Activated T-helper 9 cell treated with anti-CD3 and anti-CD28 coated beads, Interleukin-2, amount 50 U/mL, for 16 hours (primary cell): ENCODE measurements around the gene PDYN.
"Not testable (repeated sequence)": the region's sequence is repeated elsewhere in the genome, so short reads cannot be mapped to it uniquely, and the experiment has no call there.

Experiments
- DNase-seq: peaks from one replicate; pipeline ENCODE4 v3.0.0-alpha.2; 2020; ENCODE audit warnings: low read depth

Gene PDYN

GRCh38 chr20:1993986-1994385, at the start of gene PDYN:
Gene PDYN (minus strand): TSS chr20:1994058. CDS start chr20:1983084, 10,974 bp downstream.
- DNase-seq: no peak

GRCh38 chr20:2042400-2042799, 48.5 kb upstream of the PDYN start:
- no peak for DNase-seq

DNA sequence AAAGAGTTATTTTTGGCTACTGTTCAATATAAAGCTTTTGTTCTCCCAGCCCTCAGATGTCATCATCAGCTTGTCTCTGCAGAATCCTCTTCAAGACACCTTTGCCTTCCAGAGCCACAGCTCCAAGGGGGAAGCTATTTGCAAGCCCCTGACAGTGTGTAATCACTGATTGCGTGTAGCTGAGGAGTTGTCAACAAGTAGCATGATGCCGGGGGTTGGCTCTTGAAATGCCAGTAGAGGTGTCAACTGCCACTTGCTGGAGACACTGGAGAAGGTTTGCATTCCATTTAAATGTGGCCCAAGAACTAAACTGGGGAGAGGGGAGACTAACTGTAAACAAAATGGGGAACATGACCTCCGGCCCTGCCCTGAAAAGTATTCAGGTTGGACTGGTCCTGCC, 44.3 kb upstream of the PDYN start:
- no peak for DNase-seq

- no peak for DNase-seq
Observed at GRCh38 chr20:2037296-2037914, 43.5 kb upstream of the PDYN start.

DNA sequence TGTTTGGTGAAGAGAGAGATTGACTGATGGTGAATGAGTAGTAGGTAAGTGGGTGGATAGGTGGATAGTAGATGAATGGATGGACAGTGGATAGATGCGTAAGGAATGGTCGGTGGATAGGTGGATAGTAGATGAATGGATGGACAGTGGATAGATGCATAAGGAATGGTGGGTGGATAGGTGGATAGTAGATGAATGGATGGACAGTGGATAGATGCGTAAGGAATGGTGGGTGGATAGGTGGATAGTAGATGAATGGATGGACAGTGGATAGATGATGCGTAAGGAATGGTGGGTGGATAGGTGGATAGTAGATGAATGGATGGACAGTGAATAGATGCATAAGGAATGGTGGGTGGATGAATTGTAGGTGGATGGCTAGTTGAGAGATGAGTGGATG, 42.5 kb upstream of the PDYN start:
- not testable (repeated sequence) for DNase-seq

DNA sequence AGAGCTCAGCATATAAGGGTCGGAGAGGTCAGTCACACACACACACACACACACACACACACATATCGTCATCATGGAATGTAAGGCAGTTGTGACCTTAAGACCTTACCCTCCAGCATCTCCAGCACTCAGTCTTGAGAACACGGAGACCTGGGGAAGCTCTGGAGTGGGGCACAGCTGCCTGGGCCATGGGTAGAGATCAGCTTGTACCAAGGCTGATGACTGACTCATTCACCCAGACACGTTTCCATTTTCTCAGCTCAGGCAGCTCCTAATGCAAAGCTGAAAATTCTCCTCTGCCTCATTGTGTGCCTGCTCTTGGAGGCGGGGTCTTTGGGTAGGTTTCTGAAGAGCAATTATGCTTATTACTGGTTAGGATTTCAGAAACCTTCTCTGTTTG, 38.3 kb upstream of the PDYN start:
- DNase-seq: no peak

DNA sequence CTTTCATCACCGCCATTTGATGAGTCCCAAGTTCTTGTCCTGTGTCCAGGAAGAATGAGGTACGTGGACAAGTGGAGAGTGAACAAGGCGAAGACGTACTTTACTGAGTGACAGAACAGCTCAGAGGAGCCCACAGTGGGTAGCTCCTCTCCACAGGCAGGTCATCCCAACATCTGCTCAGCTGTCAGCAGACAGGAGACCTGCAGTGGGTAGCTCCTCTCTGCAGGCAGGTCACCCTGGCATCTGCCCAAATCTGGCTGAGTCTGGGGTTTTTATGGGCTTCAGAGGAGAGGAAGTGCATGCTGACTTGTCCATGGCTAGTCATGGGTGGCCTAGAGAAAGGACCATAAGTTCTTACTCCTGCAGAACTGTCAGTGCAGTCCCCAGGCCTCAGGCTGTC, 32.7 kb upstream of the PDYN start:
- DNase-seq: no peak

GRCh38 chr20:2026004-2026403, 32.1 kb upstream of the PDYN start:
- no peak for DNase-seq

DNA sequence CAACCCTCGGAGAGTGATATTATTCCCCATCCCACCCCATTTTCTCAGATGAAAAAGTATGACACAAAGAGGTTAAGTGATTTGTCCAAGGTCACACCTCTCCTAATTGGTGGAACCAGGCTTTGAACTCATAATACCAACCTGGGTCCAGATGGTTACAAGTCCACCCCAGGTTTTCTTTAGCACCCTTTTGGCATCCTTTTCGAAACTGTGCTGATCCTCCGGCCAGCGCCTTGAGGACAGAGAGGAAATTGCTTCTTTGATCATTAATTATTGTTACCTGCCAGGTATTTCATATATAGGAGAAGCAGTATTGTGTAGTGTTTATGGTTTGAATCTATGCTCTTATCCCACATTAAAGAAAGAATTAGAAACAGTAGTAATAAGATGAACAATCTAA, 29.3 kb upstream of the PDYN start:
- no peak for DNase-seq

DNA sequence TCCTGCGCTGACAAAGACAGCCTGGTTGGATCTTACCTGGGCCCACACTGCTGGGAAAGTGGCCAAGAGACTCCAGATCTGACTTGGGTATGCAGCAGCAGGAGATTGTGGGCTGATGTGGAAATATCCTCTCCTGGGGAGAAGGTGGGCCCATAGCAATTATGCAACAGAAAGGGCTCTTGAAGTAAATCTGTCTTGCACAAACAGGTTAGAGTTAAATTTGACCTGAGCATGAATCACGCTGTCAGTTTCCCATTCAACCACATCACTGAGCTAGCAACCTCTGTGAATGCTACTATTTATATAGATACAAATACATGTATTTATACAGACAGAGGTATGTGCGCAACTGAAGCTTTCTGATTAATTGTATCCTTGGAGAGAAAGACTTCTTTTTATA, 28.3 kb upstream of the PDYN start:
- no peak for DNase-seq

GRCh38 chr20:2010533-2010932, 16.7 kb upstream of the PDYN start:
- no peak for DNase-seq

- DNase-seq: no peak
Observed at GRCh38 chr20:2006452-2007361, 12.8 kb upstream of the PDYN start.

GRCh38 chr20:2005831-2006426, 12.1 kb upstream of the PDYN start:
- peak; percentile 8 for DNase-seq

GRCh38 chr20:2005359-2005758, 11.5 kb upstream of the PDYN start:
- no peak for DNase-seq

DNA sequence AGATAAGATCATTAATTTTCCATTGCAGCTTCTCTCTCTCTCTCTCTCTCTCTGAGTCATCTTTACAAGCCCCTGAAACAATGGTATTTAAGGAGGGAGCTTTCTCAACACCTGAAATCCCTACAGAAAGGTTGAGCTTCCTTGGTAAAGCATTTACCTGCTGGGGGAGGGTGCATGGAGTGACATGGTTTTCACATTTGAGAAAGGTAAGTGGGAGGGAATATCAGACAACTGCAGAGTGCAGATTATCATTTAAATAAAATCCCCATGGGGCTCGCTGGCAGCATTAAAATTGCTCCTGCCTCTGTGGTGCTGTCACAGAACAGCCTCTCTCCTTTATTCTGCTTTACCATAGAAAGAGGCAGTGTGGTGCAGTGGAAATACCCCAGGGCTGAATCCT, 10.3 kb upstream of the PDYN start:
- no peak for DNase-seq

DNA sequence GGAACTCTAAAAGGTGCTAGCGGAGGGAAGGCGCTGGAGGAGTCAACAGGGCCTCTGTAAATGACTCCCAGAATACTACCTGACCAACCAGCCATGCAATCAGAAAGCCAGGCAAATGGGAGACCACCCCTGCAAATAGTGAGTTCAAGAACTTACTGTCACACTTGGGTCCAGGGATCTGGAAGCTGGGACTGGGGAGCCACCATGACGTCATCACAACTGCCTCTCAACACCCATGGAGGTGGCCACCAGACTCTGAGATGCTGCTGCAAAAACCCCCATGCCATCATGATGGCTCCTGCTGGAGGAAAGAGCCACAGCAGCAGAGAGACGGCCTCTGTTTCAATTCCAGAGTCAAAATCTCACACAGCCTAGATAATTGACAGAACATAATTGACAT, 8.5 kb upstream of the PDYN start:
- no peak for DNase-seq

DNA sequence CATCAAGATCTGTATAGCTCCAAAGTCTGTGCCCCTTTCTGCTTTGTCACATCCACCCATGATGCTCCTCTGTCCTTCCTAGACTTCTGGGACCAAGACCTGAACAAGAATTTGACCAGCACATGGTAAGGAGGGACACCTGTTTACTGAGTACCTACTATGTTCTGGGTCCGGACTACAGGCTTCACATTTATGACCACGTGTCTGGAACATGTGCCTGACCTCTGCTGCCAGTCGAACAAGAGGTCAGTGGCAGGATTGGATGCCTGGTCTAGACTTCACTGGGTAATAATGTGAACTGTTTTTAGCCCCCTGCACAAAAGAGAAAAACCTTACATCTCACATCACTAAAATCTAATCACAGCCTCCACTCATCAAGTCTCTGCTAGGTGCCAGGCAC, 7.3 kb upstream of the PDYN start:
- DNase-seq: no peak

- no peak for DNase-seq
Observed at GRCh38 chr20:2000285-2000684, 6.4 kb upstream of the PDYN start.

DNA sequence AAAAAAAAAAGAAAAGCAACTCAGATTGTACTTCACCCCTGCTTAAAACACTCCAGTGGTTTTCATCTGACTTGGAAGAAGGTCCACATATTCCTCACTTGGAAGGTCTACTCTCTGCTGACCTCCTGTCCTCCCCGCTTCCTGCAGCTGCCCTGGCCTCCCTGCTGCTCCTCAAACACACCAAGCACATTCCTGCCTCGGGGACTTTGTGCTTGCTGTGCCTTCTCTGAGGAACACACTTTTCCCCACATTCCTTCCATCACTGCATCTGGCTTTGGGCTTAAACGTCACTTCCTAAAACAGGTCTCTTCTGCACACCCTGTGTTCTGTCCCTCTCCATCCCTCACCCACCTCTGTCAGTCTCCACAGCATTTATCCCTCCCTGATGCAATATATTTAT, 4.9 kb upstream of the PDYN start:
- DNase-seq: no peak

DNA sequence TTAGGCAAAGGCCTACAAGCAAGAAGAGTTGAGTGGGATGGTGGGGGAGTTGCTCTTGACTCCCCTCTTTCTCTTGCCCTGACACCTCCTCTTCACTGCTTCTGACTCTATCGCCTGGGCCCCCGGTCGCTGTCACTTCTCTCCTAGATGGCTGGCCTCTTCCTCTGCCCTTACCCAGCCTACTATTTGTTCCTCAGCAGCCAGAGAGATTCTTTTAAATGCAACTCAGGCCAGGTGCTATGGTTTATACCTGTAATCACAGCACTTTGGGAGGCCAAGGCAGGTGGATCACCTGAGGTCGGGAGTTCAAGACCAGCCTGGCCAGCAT, 4.3 kb upstream of the PDYN start:
- no peak for DNase-seq

DNA sequence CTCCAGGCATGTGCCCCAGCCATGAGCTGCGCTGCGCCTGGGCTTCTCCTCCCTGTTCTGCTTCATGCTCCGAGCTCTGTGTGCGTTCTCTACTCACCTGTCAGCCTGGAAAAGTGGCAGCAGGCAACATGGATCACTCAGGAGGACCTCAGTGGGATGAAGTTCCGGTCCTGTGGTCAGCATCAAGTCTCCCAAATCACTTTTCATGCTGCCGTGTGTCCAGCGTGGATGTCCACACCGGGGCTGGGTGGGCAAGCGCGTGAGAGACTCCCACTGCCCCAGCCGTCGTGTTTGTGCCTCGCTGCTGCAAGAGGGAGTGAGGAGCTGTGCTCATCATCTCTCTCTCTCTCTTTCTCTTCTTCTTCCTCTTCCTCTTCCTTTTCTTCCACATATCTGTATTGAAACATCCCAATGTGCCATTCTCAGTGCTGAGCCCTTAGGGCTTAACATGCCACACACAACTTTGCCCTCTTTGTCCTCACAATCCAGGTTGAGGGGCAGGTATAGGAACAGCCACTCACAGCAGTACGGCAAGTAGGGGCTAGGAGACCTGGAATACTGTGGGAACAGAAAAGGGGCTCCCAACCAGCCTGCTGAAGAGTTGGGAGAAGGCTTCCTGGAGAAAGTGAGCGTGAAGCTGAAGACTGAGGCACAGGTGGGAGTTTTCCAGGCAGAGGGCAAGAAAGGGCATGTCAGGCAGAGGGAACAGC, 3.8 kb upstream of the PDYN start:
- no peak for DNase-seq

DNA sequence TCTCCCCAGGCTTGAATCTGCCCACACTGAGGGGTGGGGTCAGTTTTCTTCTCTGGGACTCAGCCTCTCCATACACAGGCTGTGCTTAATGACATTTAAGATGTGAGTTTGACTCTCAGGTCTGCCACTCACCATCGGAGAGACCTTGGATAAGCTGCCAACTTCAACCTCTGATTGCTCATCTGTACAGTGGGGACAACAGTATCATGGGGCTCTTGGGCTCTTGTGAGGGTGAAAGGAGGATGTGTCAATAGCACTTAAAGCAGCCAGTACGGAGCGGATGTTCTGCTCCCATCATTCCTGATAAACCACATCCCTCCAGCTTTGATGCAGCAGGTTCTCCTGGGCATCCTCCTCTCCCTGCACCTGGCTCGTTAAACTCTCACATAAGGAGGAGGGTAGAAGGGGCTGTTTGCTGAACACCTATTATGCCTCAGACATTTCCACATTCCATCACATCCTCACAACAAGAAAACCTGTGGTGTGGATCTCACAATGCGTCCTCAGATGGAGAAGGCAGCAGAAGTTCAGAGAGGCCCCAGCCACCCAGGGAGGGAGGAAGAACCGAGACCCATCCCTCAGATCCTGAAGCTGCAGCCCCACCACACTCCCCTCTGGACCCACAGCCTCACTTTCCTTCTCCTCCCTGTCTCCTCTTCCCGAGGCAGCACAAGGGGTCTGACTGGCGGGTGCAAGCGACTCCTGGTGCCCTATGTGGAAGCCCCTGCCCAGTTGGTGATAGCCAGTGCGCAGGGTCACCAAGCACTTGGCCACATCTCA, 1.9 kb upstream of the PDYN start:
- no peak for DNase-seq
